SK-N-MC (cell line): Measurements from ENCODE around the gene CGRRF1.
A peak's percentile ranks its signal among the peaks of the same experiment; 100 is the strongest.

ENCODE experiments used
- DNase-seq: peaks from one replicate; pipeline ENCODE4 v3.0.0-alpha.2; 2011; ENCODE audit warnings: low read depth, low spot score
- H3K27ac ChIP-seq: fragments of 200-600 bp; sonication (generic); 2 replicates; pipeline ENCODE4 v1.5.1; 2016; ENCODE audit warnings: mixed run types
- H3K36me3 ChIP-seq: fragments of 200-600 bp; sonication (generic); 2 replicates; pipeline ENCODE4 v1.6.1; 2017; ENCODE audit warnings: antibody characterized with exemption, low read length, mixed read lengths; ENCODE audit not compliant: insufficient read depth
- H3K4me3 ChIP-seq: fragments of 200-600 bp; sonication (generic); 2 replicates; pipeline ENCODE4 v1.5.1; 2016
- H3K9ac ChIP-seq: fragments of 200-600 bp; sonication (generic); 2 replicates; pipeline ENCODE4 v1.8.0; 2017; ENCODE audit warnings: mixed run types, mixed read lengths; ENCODE audit not compliant: insufficient read length
- H3K9me3 ChIP-seq: fragments of 200-600 bp; sonication (generic); 2 replicates; pipeline ENCODE4 v1.6.1; 2017; ENCODE audit warnings: low read depth, mild to moderate bottlenecking, antibody characterized with exemption, low read length, moderate library complexity, mixed read lengths
- EZH2 ChIP-seq: fragments of 200-600 bp; sonication (generic); IDR thresholded peaks from one replicate; pipeline ENCODE4 v1.6.1; 2017; ENCODE audit warnings: antibody characterized with exemption
- FOXP2 ChIP-seq: optimal IDR thresholded peaks from 2 replicates; pipeline ENCODE3; 2011; ENCODE audit warnings: mild to moderate bottlenecking, moderate library complexity; ENCODE audit not compliant: insufficient read depth; ENCODE audit errors: extremely low read length, control extremely low read depth
- POLR2AphosphoS5 ChIP-seq: IDR thresholded peaks from 2 replicates; pipeline ENCODE4 v1.6.1; 2012; ENCODE audit warnings: mild to moderate bottlenecking, low read depth, low read length, borderline replicate concordance

The CGRRF1 gene

GRCh38 chr14:54475187-54475899 lies 34.4 kb upstream of the CGRRF1 start:
- DNase-seq, result no peak
- Histone ChIP-seq H3K4me3 (peak overlapping the region; percentile 53), H3K36me3 (peaks cover 26% of the 10 kb centered on the region), H3K27ac (peak overlapping the region; percentile 70), H3K9me3 (no peaks in the 10 kb centered on the region), H3K9ac (peak overlapping the region; percentile 3)
- no peak for TF ChIP-seq FOXP2

- Histone ChIP-seq H3K27ac (peak overlapping the region; percentile 70; the same call in 1 of the 2 replicates), H3K9me3 (no peaks in the 10 kb centered on the region), H3K4me3 (peak overlapping the region; percentile 53), H3K36me3 (peaks cover 29% of the 10 kb centered on the region), H3K9ac (peak overlapping the region; percentile 3)
- TF ChIP-seq EZH2 (no peak), POLR2AphosphoS5 (no peak), FOXP2 (no peak)
- no peak for DNase-seq
These were observed 33.8 kb upstream of the CGRRF1 start for GRCh38 chr14:54475911-54476310.

GRCh38 chr14:54478636-54479215 lies 31.0 kb upstream of the CGRRF1 start:
- DNase-seq, result no peak
- no peak for TF ChIP-seq POLR2AphosphoS5
- TF ChIP-seq FOXP2, result no peak
- TF ChIP-seq EZH2, result no peak
- Histone ChIP-seq H3K9me3 (no peaks in the 10 kb centered on the region), H3K36me3 (peaks cover 51% of the 10 kb centered on the region), H3K27ac (peak overlapping the region; percentile 86), H3K4me3 (peak overlapping the region; percentile 44), H3K9ac (no peak overlapping the region)

GRCh38 chr14:54480830-54481562 lies 28.7 kb upstream of the CGRRF1 start:
- Histone ChIP-seq H3K9me3 (no peaks in the 10 kb centered on the region), H3K4me3 (no peak overlapping the region), H3K36me3 (peaks cover 55% of the 10 kb centered on the region), H3K27ac (no peak overlapping the region), H3K9ac (no peak overlapping the region)
- TF ChIP-seq EZH2 (no peak), FOXP2 (no peak), POLR2AphosphoS5 (no peak)
- no peak for DNase-seq

- no peak for DNase-seq
- Histone ChIP-seq H3K27ac (peak overlapping the region; percentile 76; the same call in 1 of the 2 replicates), H3K36me3 (peaks cover 59% of the 10 kb centered on the region), H3K9ac (no peak overlapping the region), H3K4me3 (no peak overlapping the region), H3K9me3 (no peaks in the 10 kb centered on the region)
- TF ChIP-seq FOXP2 (no peak), POLR2AphosphoS5 (no peak), EZH2 (no peak)
These were observed 28.0 kb upstream of the CGRRF1 start for GRCh38 chr14:54481695-54482094.

GRCh38 chr14:54483073-54483745 lies 26.5 kb upstream of the CGRRF1 start:
- TF ChIP-seq EZH2, result no peak
- no peak for TF ChIP-seq FOXP2
- TF ChIP-seq POLR2AphosphoS5, result no peak
- no peak for DNase-seq
- H3K36me3 ChIP-seq, result peaks cover 49% of the 10 kb centered on the region
- H3K4me3 ChIP-seq, result peak overlapping the region; percentile 59; the same call in 1 of the 2 replicates
- H3K27ac ChIP-seq, result peak overlapping the region; percentile 81
- no peaks in the 10 kb centered on the region for H3K9me3 ChIP-seq
- H3K9ac ChIP-seq, result no peak overlapping the region

GRCh38 chr14:54483846-54484245 lies 25.9 kb upstream of the CGRRF1 start:
- H3K27ac ChIP-seq, result peak overlapping the region; percentile 81
- no peak for TF ChIP-seq POLR2AphosphoS5
- TF ChIP-seq EZH2, result no peak
- no peak for TF ChIP-seq FOXP2
- H3K4me3 ChIP-seq, result peak overlapping the region; percentile 59
- H3K9ac ChIP-seq, result no peak overlapping the region
- peaks cover 46% of the 10 kb centered on the region for H3K36me3 ChIP-seq
- H3K9me3 ChIP-seq, result no peaks in the 10 kb centered on the region
- no peak for DNase-seq

- Histone ChIP-seq H3K36me3 (peaks cover 38% of the 10 kb centered on the region), H3K9me3 (no peaks in the 10 kb centered on the region), H3K4me3 (no peak overlapping the region), H3K27ac (peak overlapping the region; percentile 26; the same call in 1 of the 2 replicates), H3K9ac (no peak overlapping the region)
- TF ChIP-seq FOXP2, result no peak
- no peak for TF ChIP-seq POLR2AphosphoS5
- TF ChIP-seq EZH2, result no peak
- DNase-seq, result no peak
These were observed 23.0 kb upstream of the CGRRF1 start for GRCh38 chr14:54486685-54487084.
